AG10803 (cell line): ENCODE data around the gene KRTAP12-3.

Source experiments
- DNase-seq: peaks from one replicate; pipeline ENCODE4 v3.0.0; 2010; ENCODE audit warnings: low read depth
- H3K4me3 ChIP-seq: 2 replicates; pipeline ENCODE4 v1.5.1; 2011; ENCODE audit warnings: mild to moderate bottlenecking, low read length, control low read depth
- CTCF ChIP-seq: conservative IDR thresholded peaks from 2 replicates; pipeline ENCODE4 v1.5.1; 2011; ENCODE audit warnings: mild to moderate bottlenecking, low read length, control low read depth, inconsistent platforms

KRTAP12-3 gene

GRCh38 chr21:44614161-44614631 is 43.5 kb upstream of the KRTAP12-3 start:
- no peak overlapping the region for H3K4me3 ChIP-seq
- DNase-seq = no peak
- no peak for TF ChIP-seq CTCF

- TF ChIP-seq CTCF = no peak
Measured at GRCh38 chr21:44614961-44615391, 42.8 kb upstream of the KRTAP12-3 start.

GRCh38 chr21:44615466-44615865 is 42.3 kb upstream of the KRTAP12-3 start:
- no peak for DNase-seq
- no peak for TF ChIP-seq CTCF
- no peak overlapping the region for H3K4me3 ChIP-seq

More at GRCh38 chr21:44614961-44615391, 42.8 kb upstream of the KRTAP12-3 start:
- no peak for DNase-seq
- H3K4me3 ChIP-seq = no peak overlapping the region

GRCh38 chr21:44615911-44616590 is 41.7 kb upstream of the KRTAP12-3 start:
- no peak for TF ChIP-seq CTCF
- DNase-seq = no peak
- H3K4me3 ChIP-seq = no peak overlapping the region

- no peak for TF ChIP-seq CTCF
- no peak overlapping the region for H3K4me3 ChIP-seq
- no peak for DNase-seq
Measured at GRCh38 chr21:44616591-44616926, 41.2 kb upstream of the KRTAP12-3 start.

GRCh38 chr21:44617071-44617501 is 40.6 kb upstream of the KRTAP12-3 start:
- H3K4me3 ChIP-seq = no peak overlapping the region
- DNase-seq = no peak
- TF ChIP-seq CTCF = no peak

- peak; percentile 15 for DNase-seq
Measured at GRCh38 chr21:44618504-44618903, 39.2 kb upstream of the KRTAP12-3 start.

More at GRCh38 chr21:44618504-44618903, 39.2 kb upstream of the KRTAP12-3 start:
- TF ChIP-seq CTCF = peak; percentile 22; the same call in 1 of the 2 replicates
- no peak overlapping the region for H3K4me3 ChIP-seq
